ENCODE results near the gene TEX38. TPM values are rescaled to one million over a fixed set of nuclear protein-coding genes. Genes with fewer than 3 reads are reported as not detected.

Gene TEX38
- total and polyA plus RNA-seq, 2 experiments from 2014 or later: not detected

Other genes with a start within 250 kb of the TEX38 start
- not detected in 2 replicates for gene DMBX1, start 182.0 kb upstream of the TEX38 start, total RNA-seq (2014; rRNA removed; shearing (Covaris generic))
- 0.11 TPM in 1 of 2 replicates, not detected in the other for gene DMBX1, start 182.0 kb upstream of the TEX38 start, polyA plus RNA-seq (2016; fragmentation: Nextera tagmentation; extraction: Ambion mirVana)
- gene KNCN, start 120.2 kb upstream of the TEX38 start, total RNA-seq (2014; rRNA removed; shearing (Covaris generic)): not detected in 2 replicates
- gene KNCN, start 120.2 kb upstream of the TEX38 start, polyA plus RNA-seq (2016; fragmentation: Nextera tagmentation; extraction: Ambion mirVana): not detected in 2 replicates
- gene MKNK1, start 67.6 kb upstream of the TEX38 start, total RNA-seq (2014; rRNA removed; shearing (Covaris generic)): 9.7 and 11.8 TPM in 2 replicates
- gene MKNK1, start 67.6 kb upstream of the TEX38 start, polyA plus RNA-seq (2016; fragmentation: Nextera tagmentation; extraction: Ambion mirVana): 15.3 and 20.5 TPM in 2 replicates
- 6.2 and 6.3 TPM in 2 replicates for gene MOB3C, start 55.0 kb upstream of the TEX38 start, total RNA-seq (2014; rRNA removed; shearing (Covaris generic))
- gene MOB3C, start 55.0 kb upstream of the TEX38 start, polyA plus RNA-seq (2016; fragmentation: Nextera tagmentation; extraction: Ambion mirVana): 0.78 and 1.1 TPM in 2 replicates
- 45.9 and 67.6 TPM in 2 replicates for gene ATPAF1, start 3.5 kb upstream of the TEX38 start, total RNA-seq (2014; rRNA removed; shearing (Covaris generic))
- gene ATPAF1, start 3.5 kb upstream of the TEX38 start, polyA plus RNA-seq (2016; fragmentation: Nextera tagmentation; extraction: Ambion mirVana): 35.9 and 41.2 TPM in 2 replicates
- gene EFCAB14, start 47.3 kb downstream of the TEX38 start, total RNA-seq (2014; rRNA removed; shearing (Covaris generic)): 48.7 and 49.0 TPM in 2 replicates
- gene EFCAB14, start 47.3 kb downstream of the TEX38 start, polyA plus RNA-seq (2016; fragmentation: Nextera tagmentation; extraction: Ambion mirVana): 20.8 and 23.3 TPM in 2 replicates
- 0.16 TPM in 1 of 2 replicates, not detected in the other for gene CYP4B1, start 127.2 kb downstream of the TEX38 start, total RNA-seq (2014; rRNA removed; shearing (Covaris generic))
- not detected in 2 replicates for gene CYP4B1, start 127.2 kb downstream of the TEX38 start, polyA plus RNA-seq (2016; fragmentation: Nextera tagmentation; extraction: Ambion mirVana)